Epithelial cell of esophagus (primary cell): Measurements from ENCODE around the gene SSH2.
A peak's percentile ranks its signal among the peaks of the same experiment; 100 is the strongest.

Source experiments
- DNase-seq: peaks from one replicate; pipeline ENCODE4 v3.0.0; 2010; ENCODE audit warnings: low read depth
- H3K4me3 ChIP-seq: 2 replicates; pipeline ENCODE4 v1.5.1; 2011; ENCODE audit warnings: mild to moderate bottlenecking, low read length, control low read depth
- CTCF ChIP-seq: IDR thresholded peaks from 2 replicates; pipeline ENCODE4 v1.5.1; 2011; ENCODE audit warnings: low read depth, mild to moderate bottlenecking, low read length, control low read depth, inconsistent platforms; ENCODE audit not compliant: insufficient read depth; ENCODE audit errors: missing control alignments

Gene SSH2

GRCh38 chr17:29593591-29594518, 336.2 kb downstream of the SSH2 start:
- DNase-seq = peak; percentile 43
- H3K4me3 ChIP-seq = peak overlapping the region; percentile 60
- peak; percentile 41 for TF ChIP-seq CTCF

GRCh38 chr17:29592850-29593551, 337.0 kb downstream of the SSH2 start, which contains the start of gene ANKRD13B:
Gene ANKRD13B (plus strand): TSS chr17:29593132. CDS start chr17:29593622, 490 bp downstream.
- peak within 1 kb of the TSS; percentile 60 for H3K4me3 ChIP-seq
- DNase-seq = no peak
- no peak for TF ChIP-seq CTCF

DNA sequence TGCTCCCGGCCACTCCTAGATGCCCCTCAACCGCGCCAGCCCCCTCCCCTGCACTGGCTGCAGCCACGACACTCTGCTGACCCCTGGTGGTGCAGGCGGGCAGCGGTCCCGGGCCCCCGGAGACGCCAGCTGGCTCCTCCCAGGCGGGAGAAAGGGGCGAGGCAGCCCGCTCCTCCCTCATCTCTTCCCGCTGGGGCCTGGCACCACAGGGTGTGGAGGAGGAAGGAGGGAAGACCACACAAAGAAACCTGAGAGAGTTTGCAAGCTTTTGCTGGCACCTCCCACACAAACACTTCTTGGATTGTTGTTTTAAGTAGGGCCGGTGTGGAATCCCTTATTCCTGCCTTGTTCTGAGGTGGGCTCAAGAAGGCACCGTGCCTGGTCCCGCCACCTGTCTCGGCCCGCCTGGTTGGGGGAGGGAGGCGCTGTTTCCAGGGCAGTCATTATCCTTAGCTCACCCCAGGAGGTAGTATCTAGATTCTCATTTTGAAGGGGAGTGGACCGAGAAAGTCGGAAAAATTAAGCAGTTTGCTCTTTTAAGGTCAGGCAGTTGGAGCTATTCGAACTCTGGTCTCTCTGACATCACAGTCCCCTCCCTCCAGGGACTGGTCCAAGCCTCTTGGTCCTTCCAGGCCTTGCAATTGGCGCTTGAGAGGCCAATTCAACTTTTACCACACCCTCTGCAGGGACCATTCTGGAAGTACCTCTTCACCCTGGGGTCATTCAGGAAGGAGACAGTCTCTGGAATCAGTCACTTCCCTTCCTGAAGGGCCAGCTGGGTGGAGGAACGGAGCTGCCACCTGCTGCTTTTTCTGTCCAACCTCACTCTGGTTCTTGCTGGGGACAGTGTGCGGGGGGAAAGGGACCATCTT, 338.1 kb downstream of the SSH2 start:
- H3K4me3 ChIP-seq = no peak overlapping the region
- peak; percentile 83 for TF ChIP-seq CTCF
- DNase-seq = peak; percentile 76

GRCh38 chr17:29591146-29591736, 338.8 kb downstream of the SSH2 start:
- peak overlapping the region; percentile 9 for H3K4me3 ChIP-seq
- DNase-seq = peak; percentile 61
- TF ChIP-seq CTCF = no peak

DNA sequence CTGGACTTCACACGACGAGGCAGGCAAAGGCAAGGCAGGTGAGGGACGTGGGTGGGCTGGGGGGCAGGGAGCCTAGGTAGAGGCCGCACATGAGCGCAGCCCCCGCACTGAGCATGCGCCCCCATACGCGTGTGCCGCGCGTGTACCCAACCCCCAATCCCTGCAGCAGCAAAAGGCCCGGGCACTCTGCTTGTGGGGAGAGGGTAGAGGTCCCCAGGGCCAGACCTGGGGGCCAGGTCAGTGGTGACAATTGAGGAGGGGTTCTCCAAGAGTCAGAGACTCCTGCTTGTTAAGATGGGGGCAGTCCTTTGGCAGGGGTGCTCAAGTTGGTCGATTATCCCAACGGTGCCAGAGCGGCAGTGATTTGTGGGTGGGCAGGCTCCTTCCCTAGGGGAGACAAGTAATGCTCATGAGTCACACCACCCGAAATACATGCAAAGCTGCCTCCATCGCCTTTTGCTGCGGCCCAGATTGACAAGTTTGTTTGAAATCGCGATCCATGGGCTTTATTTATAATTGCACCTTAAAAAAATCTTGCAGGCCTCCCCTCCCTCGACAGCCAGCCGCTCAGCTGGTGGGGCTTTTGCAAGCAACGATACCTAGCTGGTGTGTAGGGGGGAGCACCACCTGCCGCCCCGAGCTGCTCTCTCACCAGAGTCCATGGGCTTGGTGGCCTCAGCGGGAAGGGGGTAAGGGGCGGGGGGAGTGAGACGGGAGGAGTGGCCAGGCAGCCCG, 339.4 kb downstream of the SSH2 start:
- peak overlapping the region; percentile 53 for H3K4me3 ChIP-seq
- no peak for TF ChIP-seq CTCF
- DNase-seq = peak; percentile 69
